GM21367 (cell line): ENCODE results near the gene NFE2L1.
"Not testable (repeated sequence)": the region's sequence is repeated elsewhere in the genome, so short reads cannot be mapped to it uniquely, and the experiment has no call there.

Source experiments
- ATAC-seq: cut with Tn5 transposase; IDR thresholded peaks from one replicate; pipeline ENCODE4 v1.9.1; 2021; ENCODE audit not compliant: unreplicated experiment

Gene NFE2L1

GRCh38 chr17:48066656-48067055, 18.5 kb downstream of the NFE2L1 start:
- no peak for ATAC-seq

- ATAC-seq: no peak
These were observed 19.1 kb downstream of the NFE2L1 start for GRCh38 chr17:48067245-48067644.

- ATAC-seq: not testable (repeated sequence)
These were observed 19.6 kb downstream of the NFE2L1 start for GRCh38 chr17:48067808-48068207.

- ATAC-seq: no peak
These were observed 20.4 kb downstream of the NFE2L1 start for GRCh38 chr17:48068491-48068961.

GRCh38 chr17:48070195-48070594, 22.0 kb downstream of the NFE2L1 start:
- no peak for ATAC-seq

GRCh38 chr17:48071654-48072053, 23.5 kb downstream of the NFE2L1 start:
- no peak for ATAC-seq

GRCh38 chr17:48072811-48073210, 24.7 kb downstream of the NFE2L1 start:
- ATAC-seq: not testable (repeated sequence)

GRCh38 chr17:48073566-48074094, 25.5 kb downstream of the NFE2L1 start:
- ATAC-seq: not testable (repeated sequence)

- no peak for ATAC-seq
These were observed 26.3 kb downstream of the NFE2L1 start for GRCh38 chr17:48074322-48075081.

- not testable (repeated sequence) for ATAC-seq
These were observed 29.0 kb downstream of the NFE2L1 start for GRCh38 chr17:48077152-48077551.

GRCh38 chr17:48081858-48082257, 33.7 kb downstream of the NFE2L1 start:
- ATAC-seq: no peak

- no peak for ATAC-seq
These were observed 36.8 kb downstream of the NFE2L1 start for GRCh38 chr17:48084932-48085331.

- ATAC-seq: no peak
These were observed 45.3 kb downstream of the NFE2L1 start for GRCh38 chr17:48093341-48094045.

- no peak for ATAC-seq
These were observed 47.5 kb downstream of the NFE2L1 start for GRCh38 chr17:48095611-48096010.

- no peak for ATAC-seq
These were observed 52.0 kb downstream of the NFE2L1 start for GRCh38 chr17:48100160-48100559.

- no peak for ATAC-seq
These were observed 52.4 kb downstream of the NFE2L1 start for GRCh38 chr17:48100591-48101011.

- ATAC-seq: peak; percentile 84
These were observed 53.0 kb downstream of the NFE2L1 start, which contains the start of gene CBX1 for GRCh38 chr17:48101012-48101720. Gene CBX1, minus strand, starts transcription at chr17:48101478. Its CDS starts 24,474 bp downstream, at chr17:48077004.

- no peak for ATAC-seq
These were observed 54.0 kb downstream of the NFE2L1 start for GRCh38 chr17:48102043-48102750.

GRCh38 chr17:48102798-48103715, 54.9 kb downstream of the NFE2L1 start:
- ATAC-seq: no peak
